ENCODE measurements around the gene GATAD2B.
"Not testable (repeated sequence)": the region's sequence is repeated elsewhere in the genome, so short reads cannot be mapped to it uniquely, and the experiment has no call there.

Gene GATAD2B

GRCh38 chr1:153789478-153790034 is 133.2 kb downstream of the GATAD2B start:
- DNase-seq (ENCODE audit: low read depth in 1 of 2, low spot score in 1 of 2): peak in 1 of 2 experiments; percentile 43
- Histone ChIP-seq H3K27ac (replicated peaks) (peak overlapping the region; percentile 85), H3K4me3 (replicated peaks; ENCODE audit: insufficient read depth, low read length) (no peak overlapping the region), H3K27me3 (ENCODE audit: insufficient read depth, poor library complexity, severe bottlenecking) (no peaks in the 10 kb centered on the region)
- TF ChIP-seq GABPA (IDR thresholded peaks at IDR 0.05; ENCODE audit: low read depth): peak; percentile 40; the same call in 1 of the 2 replicates
- TF ChIP-seq CTCF (IDR thresholded peaks at IDR 0.05; ENCODE audit: insufficient read depth, low read length): no peak
- no peak for TF ChIP-seq REST (IDR thresholded peaks at IDR 0.05; ENCODE audit: insufficient replicate concordance, low read depth)
- no peak; the same call in 1 of the 2 replicates for TF ChIP-seq SPI1 (IDR thresholded peaks at IDR 0.05; ENCODE audit: borderline replicate concordance, low read depth)

GRCh38 chr1:153786038-153786790 is 136.6 kb downstream of the GATAD2B start:
- TF ChIP-seq SPI1 (IDR thresholded peaks at IDR 0.05; ENCODE audit: borderline replicate concordance, low read depth) (no peak), CTCF (IDR thresholded peaks at IDR 0.05; ENCODE audit: insufficient read depth, low read length) (no peak)
- H3K27ac ChIP-seq (replicated peaks): no peak overlapping the region

GRCh38 chr1:153783233-153784190 is 139.3 kb downstream of the GATAD2B start:
- peak; percentile 81 to 88 for DNase-seq (ENCODE audit: low read depth in 1 of 2, low spot score in 1 of 2)
- Histone ChIP-seq H3K27me3 (ENCODE audit: insufficient read depth, poor library complexity, severe bottlenecking) (no peaks in the 10 kb centered on the region), H3K27ac (replicated peaks) (peak overlapping the region; percentile 90), H3K4me3 (replicated peaks; ENCODE audit: insufficient read depth, low read length) (peak overlapping the region; percentile 54)
- peak; percentile 95 for TF ChIP-seq POLR2AphosphoS5 (IDR thresholded peaks at IDR 0.05; ENCODE audit: low read depth)
- peak; percentile 90 for TF ChIP-seq SPI1 (IDR thresholded peaks at IDR 0.05; ENCODE audit: borderline replicate concordance, low read depth)
- TF ChIP-seq GABPA (IDR thresholded peaks at IDR 0.05; ENCODE audit: low read depth): no peak
- peak; percentile 31 for TF ChIP-seq REST (IDR thresholded peaks at IDR 0.05; ENCODE audit: insufficient replicate concordance, low read depth)
- TF ChIP-seq CTCF (IDR thresholded peaks at IDR 0.05; ENCODE audit: insufficient read depth, low read length): no peak

More at GRCh38 chr1:153786038-153786790, 136.6 kb downstream of the GATAD2B start:
- Histone ChIP-seq H3K4me3 (replicated peaks; ENCODE audit: insufficient read depth, low read length) (no peak overlapping the region), H3K27me3 (ENCODE audit: insufficient read depth, poor library complexity, severe bottlenecking) (no peaks in the 10 kb centered on the region)
- no peak for DNase-seq (ENCODE audit: low read depth in 1 of 2, low spot score in 1 of 2)

- peak overlapping the region; percentile 54 for H3K4me3 ChIP-seq (replicated peaks; ENCODE audit: insufficient read depth, low read length)
- not testable (repeated sequence) for H3K27me3 ChIP-seq (ENCODE audit: insufficient read depth, poor library complexity, severe bottlenecking); DNase-seq (ENCODE audit: low read depth in 1 of 2, low spot score in 1 of 2)
- peak overlapping the region; percentile 90 for H3K27ac ChIP-seq (replicated peaks)
Observed at GRCh38 chr1:153782648-153783047, 140.1 kb downstream of the GATAD2B start.
